ENCODE measurements around the gene POLR2I.

DNA sequence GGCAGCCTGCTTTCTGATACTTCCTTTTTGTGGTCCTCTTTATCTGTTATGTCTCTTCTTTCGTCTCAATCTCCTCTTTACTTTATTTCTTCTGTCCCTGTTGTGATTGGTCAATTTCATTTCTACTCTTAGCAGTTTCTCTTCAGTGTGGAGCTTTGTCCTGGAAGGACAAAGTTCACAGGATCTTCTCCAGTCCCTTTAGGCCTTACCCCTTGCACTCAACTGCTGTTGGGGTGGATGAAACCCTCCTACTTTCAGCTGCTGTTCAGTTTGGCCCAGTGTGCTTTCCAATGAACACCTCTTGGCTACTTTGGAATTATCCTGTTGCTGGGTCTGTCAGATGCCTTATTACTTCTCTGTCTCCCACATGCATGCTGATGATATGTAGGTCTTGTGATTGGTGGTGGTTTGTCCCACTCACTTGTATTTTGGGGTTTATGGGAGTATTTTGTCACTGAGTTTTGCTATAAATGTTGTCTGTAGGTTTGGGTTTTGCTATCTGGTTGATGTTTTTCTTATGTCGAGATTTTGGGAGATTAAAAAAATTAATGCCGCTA lies 35.2 kb downstream of the POLR2I start:
- TF ChIP-seq, protein P1, sequence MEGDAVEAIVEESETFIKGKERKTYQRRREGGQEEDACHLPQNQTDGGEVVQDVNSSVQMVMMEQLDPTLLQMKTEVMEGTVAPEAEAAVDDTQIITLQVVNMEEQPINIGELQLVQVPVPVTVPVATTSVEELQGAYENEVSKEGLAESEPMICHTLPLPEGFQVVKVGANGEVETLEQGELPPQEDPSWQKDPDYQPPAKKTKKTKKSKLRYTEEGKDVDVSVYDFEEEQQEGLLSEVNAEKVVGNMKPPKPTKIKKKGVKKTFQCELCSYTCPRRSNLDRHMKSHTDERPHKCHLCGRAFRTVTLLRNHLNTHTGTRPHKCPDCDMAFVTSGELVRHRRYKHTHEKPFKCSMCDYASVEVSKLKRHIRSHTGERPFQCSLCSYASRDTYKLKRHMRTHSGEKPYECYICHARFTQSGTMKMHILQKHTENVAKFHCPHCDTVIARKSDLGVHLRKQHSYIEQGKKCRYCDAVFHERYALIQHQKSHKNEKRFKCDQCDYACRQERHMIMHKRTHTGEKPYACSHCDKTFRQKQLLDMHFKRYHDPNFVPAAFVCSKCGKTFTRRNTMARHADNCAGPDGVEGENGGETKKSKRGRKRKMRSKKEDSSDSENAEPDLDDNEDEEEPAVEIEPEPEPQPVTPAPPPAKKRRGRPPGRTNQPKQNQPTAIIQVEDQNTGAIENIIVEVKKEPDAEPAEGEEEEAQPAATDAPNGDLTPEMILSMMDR (IDR thresholded peaks at IDR 0.05), result no peak
- no peak for TF ChIP-seq POLR2A (IDR thresholded peaks at IDR 0.05)
- TF ChIP-seq EP300 (IDR thresholded peaks at IDR 0.05), result no peak
